GM12873 (cell line): ENCODE results near the gene KMT2E.

Source experiments
- CTCF ChIP-seq: IDR thresholded peaks from 2 replicates; pipeline ENCODE4 v1.5.1; 2012; ENCODE audit warnings: low read depth, mild to moderate bottlenecking, moderate library complexity, low read length, control low read depth; ENCODE audit not compliant: insufficient read depth; ENCODE audit errors: missing control alignments

The KMT2E gene

DNA sequence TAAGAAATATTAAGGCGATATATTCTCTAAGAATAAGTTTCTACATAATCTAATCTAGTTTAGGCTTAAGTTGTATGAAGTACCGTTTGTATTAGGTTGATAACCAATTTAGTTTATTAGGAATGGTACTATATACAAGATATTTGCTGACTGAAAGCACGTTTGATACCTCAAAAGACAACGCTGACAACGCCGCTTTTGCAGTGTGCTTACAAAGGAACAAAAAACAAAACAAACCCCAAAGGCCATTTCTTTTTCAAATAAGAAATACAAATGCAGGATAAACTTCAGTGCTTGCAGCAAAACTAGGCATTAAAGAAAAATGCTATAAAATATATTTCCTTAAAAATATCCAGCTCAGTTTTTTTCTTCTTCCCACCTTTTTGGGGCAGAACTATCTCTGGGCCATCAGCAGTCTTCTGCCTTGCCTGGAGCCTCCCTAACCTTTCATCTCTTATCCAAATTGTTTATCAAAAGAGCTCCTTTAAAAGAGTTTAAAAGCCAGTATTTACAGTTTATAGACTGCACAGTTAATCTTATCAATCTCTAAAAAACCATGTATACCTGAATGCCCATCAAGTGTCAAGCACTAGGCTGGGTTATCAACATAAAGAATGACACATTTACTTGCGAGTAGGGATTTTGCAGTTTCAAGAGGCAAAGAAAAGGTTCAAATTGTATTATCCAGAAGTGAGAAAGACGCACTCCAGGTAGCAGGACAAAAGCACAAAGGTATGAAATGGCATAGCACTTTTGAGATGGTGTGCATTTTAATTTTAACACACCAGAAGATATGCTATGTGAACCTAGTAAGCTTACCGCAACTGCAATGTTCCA lies 4.1 kb upstream of the KMT2E start:
- no peak for TF ChIP-seq CTCF

DNA sequence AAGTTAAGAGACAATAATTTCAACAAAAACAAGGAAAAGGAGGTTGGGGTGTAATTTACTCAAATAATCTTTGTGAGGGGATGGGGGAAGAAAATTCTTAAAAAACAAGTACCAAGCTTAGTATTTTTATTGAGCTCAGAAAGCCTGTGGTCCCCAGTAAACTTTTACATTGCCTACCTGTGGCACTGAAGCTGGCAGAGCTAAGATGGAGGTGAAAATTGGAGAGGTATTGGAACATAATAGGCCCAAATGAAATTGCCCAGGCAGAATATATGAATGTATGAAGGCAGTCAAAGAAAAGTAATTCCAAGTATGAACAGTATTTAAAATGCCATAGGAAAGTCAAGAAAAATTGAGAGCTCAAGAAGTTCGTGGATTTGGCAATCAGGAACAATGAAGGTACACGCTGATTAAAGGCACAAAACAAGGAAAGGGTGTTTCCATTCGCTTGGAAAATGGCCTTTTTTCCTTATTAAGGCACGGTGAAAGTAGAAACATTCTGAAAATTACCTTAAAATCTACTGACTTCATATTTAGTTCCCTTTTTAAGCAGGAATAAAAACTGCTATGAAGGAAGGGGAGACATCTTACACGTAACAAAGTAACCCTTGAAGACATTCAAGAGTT lies 3.4 kb upstream of the KMT2E start:
- TF ChIP-seq CTCF, result no peak

DNA sequence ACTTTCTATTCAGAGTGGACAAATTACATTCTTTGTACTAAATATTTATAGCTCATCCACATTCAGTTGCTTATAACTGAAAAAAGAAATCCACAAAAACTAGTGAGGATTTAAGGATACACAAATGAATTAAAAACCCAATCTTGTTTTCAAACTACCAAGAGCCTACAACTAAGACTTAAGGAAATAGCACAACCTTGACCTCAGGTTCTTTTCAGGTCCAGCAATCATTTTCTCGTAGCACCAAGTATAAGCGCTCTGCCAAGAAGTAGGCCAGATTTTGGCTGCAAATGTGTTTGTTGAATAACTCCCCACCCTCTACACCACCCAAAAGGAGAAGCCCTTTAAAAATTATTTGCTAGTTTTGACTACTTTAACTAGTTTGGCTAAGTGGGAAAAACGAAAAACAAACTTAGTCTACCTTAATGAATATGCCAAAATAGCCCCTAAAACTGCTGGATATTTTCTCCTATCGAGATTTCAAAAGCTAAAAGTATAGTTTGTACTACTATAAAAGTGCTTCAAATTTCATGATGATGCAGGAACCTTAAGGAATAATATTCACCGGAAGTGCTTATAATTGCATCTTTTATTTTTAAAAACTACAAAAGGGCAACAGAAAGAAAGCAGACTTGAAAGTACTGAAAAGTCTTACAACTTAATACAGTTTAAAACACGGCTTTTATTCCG lies 2.7 kb upstream of the KMT2E start:
- no peak for TF ChIP-seq CTCF

GRCh38 chr7:105011831-105012502 lies 2.0 kb upstream of the KMT2E start:
- no peak for TF ChIP-seq CTCF

- no peak for TF ChIP-seq CTCF
Observed at GRCh38 chr7:105012503-105013220, 1.3 kb upstream of the KMT2E start.

DNA sequence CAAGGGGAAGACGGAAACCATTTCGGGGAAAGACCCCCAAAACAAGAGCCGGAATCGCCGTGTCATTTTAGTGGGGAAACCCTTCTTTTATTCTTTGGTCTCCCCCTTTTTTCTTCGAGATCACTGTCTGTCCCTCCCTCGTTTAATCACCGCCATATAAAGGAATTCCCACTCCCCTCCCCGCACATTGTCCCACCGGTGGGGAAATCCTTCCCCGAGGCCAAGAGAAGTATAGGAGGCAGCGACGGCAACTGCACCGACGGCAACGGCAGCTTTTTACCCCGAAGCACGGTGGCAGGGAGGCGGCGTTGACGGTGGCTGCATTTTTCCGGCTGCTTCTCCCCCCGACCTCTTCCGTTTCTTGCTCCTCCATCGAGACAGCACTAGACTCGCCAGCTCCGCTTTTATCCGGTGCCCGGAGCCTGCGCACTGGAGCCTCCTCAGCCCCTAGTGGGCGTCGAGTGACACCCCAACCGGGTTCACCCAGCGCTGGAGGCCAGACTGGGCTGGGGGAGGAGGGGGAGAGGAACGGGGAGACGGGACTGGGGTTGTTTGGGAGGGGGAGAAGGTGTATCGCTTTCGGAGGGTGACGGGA lies 687 bp upstream of the KMT2E start:
- TF ChIP-seq CTCF, result peak; percentile 65
